Natural killer cell (primary cell): ENCODE measurements around the gene MMP2. TPM values are rescaled to one million over a fixed set of nuclear protein-coding genes. Genes with fewer than 3 reads are reported as not detected.

ENCODE experiments used
- ATAC-seq, 3 donors: fragments of 150-1000 bp in 2 of 3; fragments of 200-7000 bp in 1 of 3; cut with Tn5 transposase; 1 replicate in 1 of 3; 2 replicates in 2 of 3; pipeline ENCODE4 v1.10.0; 2021; ENCODE audit warnings: mild to moderate bottlenecking in 2 of 3, moderate library complexity in 2 of 3
- DNase-seq, 2 donors: peaks; one replicate each; pipeline versions ENCODE4 v3.0.0 to v3.0.0-alpha.2; 2013 to 2021; ENCODE audit warnings: mixed read lengths in 1 of 2
- H3K27ac ChIP-seq: one replicate; pipeline ENCODE4 v1.5.1; 2013; ENCODE audit warnings: mild to moderate bottlenecking, low read length
- H3K27me3 ChIP-seq: one replicate; pipeline ENCODE4 v1.6.1; 2013; ENCODE audit warnings: low read length; ENCODE audit not compliant: control insufficient read depth, insufficient read depth
- H3K36me3 ChIP-seq: one replicate; pipeline ENCODE4 v1.6.1; 2013; ENCODE audit warnings: low read length; ENCODE audit not compliant: control insufficient read depth, insufficient read depth
- H3K4me1 ChIP-seq: one replicate; pipeline ENCODE4 v1.6.1; 2013; ENCODE audit warnings: low read length; ENCODE audit not compliant: control insufficient read depth, insufficient read depth
- H3K4me3 ChIP-seq: one replicate; pipeline ENCODE4 v1.5.1; 2013; ENCODE audit warnings: low read length
- H3K9me3 ChIP-seq: one replicate; pipeline ENCODE4 v1.6.1; 2013; ENCODE audit warnings: low read length; ENCODE audit not compliant: control insufficient read depth, insufficient read depth
- H3K27ac Mint-ChIP-seq, 2 donors: one replicate each; pipeline ENCODE4 v1.8.0; 2022; ENCODE audit warnings: mild to moderate bottlenecking in 2 of 2, mixed read lengths in 2 of 2, moderate library complexity in 1 of 2
- H3K27me3 Mint-ChIP-seq, 2 donors: one replicate each; pipeline ENCODE4 v1.8.0; 2022; ENCODE audit warnings: low read depth in 2 of 2, mixed read lengths in 2 of 2
- H3K36me3 Mint-ChIP-seq: one replicate; pipeline ENCODE4 v1.8.0; 2022; ENCODE audit warnings: mixed read lengths
- H3K4me1 Mint-ChIP-seq, 2 donors: one replicate each; pipeline ENCODE4 v1.8.0; 2022; ENCODE audit warnings: mixed read lengths in 2 of 2
- H3K4me3 Mint-ChIP-seq: one replicate; pipeline ENCODE4 v1.8.0; 2022; ENCODE audit warnings: mild to moderate bottlenecking, moderate library complexity, mixed read lengths
- H3K9me3 Mint-ChIP-seq, 2 donors: one replicate each; pipeline ENCODE4 v1.8.0; 2022; ENCODE audit warnings: mixed read lengths in 2 of 2
- CTCF ChIP-seq: fragments of 200-600 bp; IDR thresholded peaks from one replicate; pipeline ENCODE4 v1.8.0; 2022; ENCODE audit warnings: antibody characterized with exemption
- WGBS: methylation state at CpG from one replicate; pipeline ENCODE4 v1.1.7; 2013; ENCODE audit warnings: missing lambda C conversion rate; ENCODE audit not compliant: insufficient coverage; 5-methylcytosine and 5-hydroxymethylcytosine counted together
- intact Hi-C: fragments of 100-400 bp; cut with micrococcal nuclease; formaldehyde crosslinking; loops from one replicate; pipeline ENCODE4 v1.14.2; 2022
- total RNA-seq, 4 donors: library from RNA; stranded (reverse); fragments of 120-200 nt in 1 of 4; gene quantifications; one replicate each; pipeline versions ENCODE4 v1.2.3 to v1.2.4, GENCODE V29; 2013 to 2022

MMP2 gene
- total RNA-seq, 3 donors from 2014 or later (not counting 1 experiment from before 2014, with no cell fraction given), result not detected

GRCh38 chr16:55532227-55532626 is 53.2 kb downstream of the MMP2 start:
- no peak for DNase-seq
- no CpG with 5 or more reads among the region's 1 CpG for WGBS
- Histone ChIP-seq H3K9me3 (no peaks in the 10 kb centered on the region), H3K36me3 (no peaks in the 10 kb centered on the region), H3K27me3 (no peaks in the 10 kb centered on the region), H3K27ac (no peak overlapping the region), H3K4me1 (no peaks in the 10 kb centered on the region), H3K4me3 (no peak overlapping the region)
- no peak for TF ChIP-seq CTCF
- ATAC-seq, result no peak
- intact Hi-C loops, result no loop called here
- Mint-ChIP-seq H3K36me3 (no peaks in the 10 kb centered on the region), H3K27me3 (peaks cover 0 to 2% of the 10 kb centered on the region in 2 donors), H3K4me3 (no peak overlapping the region), H3K27ac (no peak overlapping the region), H3K9me3 (no peaks in the 10 kb centered on the region), H3K4me1 (no peaks in the 10 kb centered on the region)

GRCh38 chr16:55534756-55535155 is 55.8 kb downstream of the MMP2 start:
- H3K36me3 ChIP-seq, result no peaks in the 10 kb centered on the region
- intact Hi-C loops, result no loop called here

GRCh38 chr16:55539049-55539448 is 60.1 kb downstream of the MMP2 start:
- H3K9me3 ChIP-seq, result no peaks in the 10 kb centered on the region
- no peak for ATAC-seq
- TF ChIP-seq CTCF, result no peak
- intact Hi-C loops, result no loop called here
- Mint-ChIP-seq H3K36me3 (no peaks in the 10 kb centered on the region), H3K9me3 (no peaks in the 10 kb centered on the region), H3K27me3 (no peaks in the 10 kb centered on the region), H3K4me3 (no peak overlapping the region), H3K27ac (no peak overlapping the region), H3K4me1 (no peaks in the 10 kb centered on the region)
- no peak overlapping the region for H3K27ac ChIP-seq
- no peak for DNase-seq
- no peaks in the 10 kb centered on the region for H3K36me3 ChIP-seq
- WGBS, result 40% methylated on average over 1 of the region's 5 CpGs
- H3K4me3 ChIP-seq, result no peak overlapping the region
- no peaks in the 10 kb centered on the region for H3K27me3 ChIP-seq
- H3K4me1 ChIP-seq, result no peaks in the 10 kb centered on the region

More at GRCh38 chr16:55534756-55535155, 55.8 kb downstream of the MMP2 start:
- Mint-ChIP-seq H3K4me3 (no peak overlapping the region), H3K4me1 (no peaks in the 10 kb centered on the region), H3K27me3 (peaks cover 0 to under 1% of the 10 kb centered on the region in 2 donors), H3K9me3 (no peaks in the 10 kb centered on the region), H3K36me3 (no peaks in the 10 kb centered on the region), H3K27ac (no peak overlapping the region)
- 82% methylated on average over 2 of the region's 2 CpGs for WGBS
- no peaks in the 10 kb centered on the region for H3K9me3 ChIP-seq
- no peak overlapping the region for H3K27ac ChIP-seq
- ATAC-seq, result no peak
- no peaks in the 10 kb centered on the region for H3K4me1 ChIP-seq
- no peak overlapping the region for H3K4me3 ChIP-seq
- TF ChIP-seq CTCF, result no peak
- DNase-seq, result no peak
- no peaks in the 10 kb centered on the region for H3K27me3 ChIP-seq

- intact Hi-C loops, result no loop called here
- DNase-seq (no peak), ATAC-seq (no peak)
- Mint-ChIP-seq H3K27me3 (peaks cover 0 to 1% of the 10 kb centered on the region in 2 donors), H3K36me3 (no peaks in the 10 kb centered on the region), H3K4me1 (no peaks in the 10 kb centered on the region), H3K4me3 (no peak overlapping the region), H3K27ac (no peak overlapping the region), H3K9me3 (no peaks in the 10 kb centered on the region)
- Histone ChIP-seq H3K4me1 (no peaks in the 10 kb centered on the region), H3K36me3 (no peaks in the 10 kb centered on the region), H3K27me3 (no peaks in the 10 kb centered on the region), H3K27ac (no peak overlapping the region), H3K9me3 (no peaks in the 10 kb centered on the region), H3K4me3 (no peak overlapping the region)
- TF ChIP-seq CTCF, result no peak
- 20% methylated on average over 1 of the region's 1 CpG for WGBS
Observed at GRCh38 chr16:55539488-55539887, 60.5 kb downstream of the MMP2 start.
